Dendritic cell treated with granulocyte-macrophage colony-stimulating factor and Interleukin-4, amounts not matched to agents 40 ng/mL and 50 ng/mL, for 4 days (primary cell): ENCODE results near the gene TMEM250.
"Not testable (repeated sequence)": the region's sequence is repeated elsewhere in the genome, so short reads cannot be mapped to it uniquely, and the experiment has no call there.

ENCODE experiments used
- H3K27ac Mint-ChIP-seq: one replicate; pipeline ENCODE4 v1.8.0; 2022; ENCODE audit warnings: mild to moderate bottlenecking, mixed read lengths
- H3K27me3 Mint-ChIP-seq: one replicate; pipeline ENCODE4 v1.8.0; 2022; ENCODE audit warnings: mild to moderate bottlenecking, mixed read lengths
- H3K36me3 Mint-ChIP-seq: one replicate; pipeline ENCODE4 v1.8.0; 2022; ENCODE audit warnings: low read depth, mixed read lengths
- H3K4me1 Mint-ChIP-seq: one replicate; pipeline ENCODE4 v1.8.0; 2022; ENCODE audit warnings: low read depth, mixed read lengths
- H3K4me3 Mint-ChIP-seq: one replicate; pipeline ENCODE4 v1.8.0; 2022; ENCODE audit warnings: mild to moderate bottlenecking, moderate library complexity, mixed read lengths
- H3K9me3 Mint-ChIP-seq: one replicate; pipeline ENCODE4 v1.8.0; 2022; ENCODE audit warnings: mixed read lengths
- intact Hi-C: fragments of 100-400 bp; cut with micrococcal nuclease; formaldehyde crosslinking; loops from one replicate; pipeline ENCODE4 v1.15.0; 2022

The TMEM250 gene

GRCh38 chr9:136107155-136107952, 11.3 kb downstream of the TMEM250 start:
- Mint-ChIP-seq H3K27me3 (peaks cover 75% of the 10 kb centered on the region), H3K27ac (peak overlapping the region; percentile 54), H3K4me3 (peak overlapping the region; percentile 30), H3K36me3 (no peaks in the 10 kb centered on the region), H3K9me3 (no peaks in the 10 kb centered on the region), H3K4me1 (peaks cover 64% of the 10 kb centered on the region)
- intact Hi-C loops = no loop called here

GRCh38 chr9:136105398-136106135, 13.1 kb downstream of the TMEM250 start:
- no peak overlapping the region for H3K4me3 Mint-ChIP-seq
- H3K27me3 Mint-ChIP-seq = peaks cover 70% of the 10 kb centered on the region
- no peaks in the 10 kb centered on the region for H3K9me3 Mint-ChIP-seq
- peak overlapping the region; percentile 65 for H3K27ac Mint-ChIP-seq
- intact Hi-C loops = no loop called here
- no peaks in the 10 kb centered on the region for H3K36me3 Mint-ChIP-seq
- H3K4me1 Mint-ChIP-seq = peaks cover 53% of the 10 kb centered on the region

GRCh38 chr9:136104916-136105315, 13.8 kb downstream of the TMEM250 start:
- Mint-ChIP-seq H3K9me3 (no peaks in the 10 kb centered on the region), H3K4me3 (no peak overlapping the region), H3K4me1 (peaks cover 46% of the 10 kb centered on the region), H3K27me3 (peaks cover 73% of the 10 kb centered on the region), H3K27ac (no peak overlapping the region), H3K36me3 (no peaks in the 10 kb centered on the region)
- intact Hi-C loops = no loop called here

- no peak overlapping the region for H3K4me3 Mint-ChIP-seq
- H3K4me1 Mint-ChIP-seq = peaks cover 42% of the 10 kb centered on the region
- H3K27ac Mint-ChIP-seq = no peak overlapping the region
- H3K36me3 Mint-ChIP-seq = no peaks in the 10 kb centered on the region
- H3K27me3 Mint-ChIP-seq = peaks cover 76% of the 10 kb centered on the region
- no peaks in the 10 kb centered on the region for H3K9me3 Mint-ChIP-seq
- intact Hi-C loops = no loop called here
Observed at GRCh38 chr9:136104488-136104800, 14.2 kb downstream of the TMEM250 start.

GRCh38 chr9:136103651-136104487, 14.8 kb downstream of the TMEM250 start:
- H3K9me3 Mint-ChIP-seq = no peaks in the 10 kb centered on the region
- intact Hi-C loops = no loop called here
- H3K27ac Mint-ChIP-seq = no peak overlapping the region
- H3K4me3 Mint-ChIP-seq = no peak overlapping the region
- peaks cover 77% of the 10 kb centered on the region for H3K27me3 Mint-ChIP-seq
- no peaks in the 10 kb centered on the region for H3K36me3 Mint-ChIP-seq
- H3K4me1 Mint-ChIP-seq = peaks cover 42% of the 10 kb centered on the region

- intact Hi-C loops, H3K36me3 Mint-ChIP-seq, H3K4me3 Mint-ChIP-seq, H3K27ac Mint-ChIP-seq, H3K9me3 Mint-ChIP-seq: not testable (repeated sequence)
- H3K4me1 Mint-ChIP-seq = peaks cover 30% of the 10 kb centered on the region
- H3K27me3 Mint-ChIP-seq = peaks cover 74% of the 10 kb centered on the region
Observed at GRCh38 chr9:136101615-136102074, 17.0 kb downstream of the TMEM250 start.

- no peak overlapping the region for H3K27ac Mint-ChIP-seq
- H3K4me1 Mint-ChIP-seq = peaks cover 34% of the 10 kb centered on the region
- no peaks in the 10 kb centered on the region for H3K36me3 Mint-ChIP-seq
- no peaks in the 10 kb centered on the region for H3K9me3 Mint-ChIP-seq
- H3K27me3 Mint-ChIP-seq = peaks cover 67% of the 10 kb centered on the region
- no peak overlapping the region for H3K4me3 Mint-ChIP-seq
- intact Hi-C loops = no loop called here
Observed at GRCh38 chr9:136100700-136101614, 17.7 kb downstream of the TMEM250 start.

- Mint-ChIP-seq H3K27me3 (peaks cover 53% of the 10 kb centered on the region), H3K36me3 (peaks cover under 1% of the 10 kb centered on the region), H3K9me3 (no peaks in the 10 kb centered on the region), H3K4me1 (peaks cover 23% of the 10 kb centered on the region), H3K4me3 (no peak overlapping the region), H3K27ac (peak overlapping the region; percentile 64)
- intact Hi-C loops = no loop called here
Observed at GRCh38 chr9:136099542-136099941, 19.1 kb downstream of the TMEM250 start.

GRCh38 chr9:136098844-136099243, 19.8 kb downstream of the TMEM250 start:
- H3K36me3 Mint-ChIP-seq = peaks cover 7% of the 10 kb centered on the region
- peaks cover 25% of the 10 kb centered on the region for H3K4me1 Mint-ChIP-seq
- H3K4me3 Mint-ChIP-seq = no peak overlapping the region
- H3K9me3 Mint-ChIP-seq = no peaks in the 10 kb centered on the region
- H3K27me3 Mint-ChIP-seq = peaks cover 47% of the 10 kb centered on the region
- intact Hi-C loops = no loop called here
- H3K27ac Mint-ChIP-seq = peak overlapping the region; percentile 64

- Mint-ChIP-seq H3K4me3 (no peak overlapping the region), H3K27ac (no peak overlapping the region), H3K9me3 (no peaks in the 10 kb centered on the region), H3K36me3 (peaks cover 8% of the 10 kb centered on the region), H3K27me3 (peaks cover 40% of the 10 kb centered on the region), H3K4me1 (peaks cover 32% of the 10 kb centered on the region)
- intact Hi-C loops = no loop called here
Observed at GRCh38 chr9:136098210-136098609, 20.5 kb downstream of the TMEM250 start.

- intact Hi-C loops = no loop called here
- Mint-ChIP-seq H3K4me1 (peaks cover 48% of the 10 kb centered on the region), H3K27me3 (peaks cover 35% of the 10 kb centered on the region), H3K27ac (peak overlapping the region; percentile 14), H3K4me3 (peak overlapping the region; percentile 6), H3K9me3 (no peaks in the 10 kb centered on the region), H3K36me3 (peaks cover 24% of the 10 kb centered on the region)
Observed at GRCh38 chr9:136096505-136097001, 22.1 kb downstream of the TMEM250 start.

GRCh38 chr9:136095070-136096058, 23.3 kb downstream of the TMEM250 start, which contains the start of gene NACC2:
TSS of gene NACC2 (minus strand) at chr9:136095289. CDS start at chr9:136050521, 44,768 bp downstream.
- intact Hi-C loops = loop anchor here (2.0 kb wide), 2 partner anchors 15 to 23 kb away; partner anchors contain the start of gene TMEM250
- Mint-ChIP-seq H3K27ac (peak within 1 kb of the TSS; percentile 79), H3K27me3 (peaks cover 31% of the 10 kb centered on the region), H3K4me1 (peaks cover 57% of the 10 kb centered on the region), H3K4me3 (peak within 1 kb of the TSS; percentile 86), H3K9me3 (no peaks in the 10 kb centered on the region), H3K36me3 (peaks cover 28% of the 10 kb centered on the region)
